ENCODE data around the gene FKBP10. TPM values are rescaled to one million over a fixed set of nuclear protein-coding genes. Genes with fewer than 3 reads are reported as not detected.

The FKBP10 gene
- total and polyA plus RNA-seq, 9 of the 15 experiments (the other 6 are each of a cell fraction or from before 2014, with no cell fraction given) = 0.03 to 3.0 (median 1.4) TPM; not detected in 1

GRCh38 chr17:41821776-41822175 is 9.0 kb downstream of the FKBP10 start (continued):
- TF ChIP-seq, protein P1, sequence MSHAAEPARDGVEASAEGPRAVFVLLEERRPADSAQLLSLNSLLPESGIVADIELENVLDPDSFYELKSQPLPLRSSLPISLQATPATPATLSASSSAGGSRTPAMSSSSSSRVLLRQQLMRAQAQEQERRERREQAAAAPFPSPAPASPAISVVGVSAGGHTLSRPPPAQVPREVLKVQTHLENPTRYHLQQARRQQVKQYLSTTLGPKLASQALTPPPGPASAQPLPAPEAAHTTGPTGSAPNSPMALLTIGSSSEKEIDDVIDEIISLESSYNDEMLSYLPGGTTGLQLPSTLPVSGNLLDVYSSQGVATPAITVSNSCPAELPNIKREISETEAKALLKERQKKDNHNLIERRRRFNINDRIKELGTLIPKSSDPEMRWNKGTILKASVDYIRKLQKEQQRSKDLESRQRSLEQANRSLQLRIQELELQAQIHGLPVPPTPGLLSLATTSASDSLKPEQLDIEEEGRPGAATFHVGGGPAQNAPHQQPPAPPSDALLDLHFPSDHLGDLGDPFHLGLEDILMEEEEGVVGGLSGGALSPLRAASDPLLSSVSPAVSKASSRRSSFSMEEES (CRISPR knock-in tag; IDR thresholded peaks at IDR 0.05) = no peak
- no peak for TF ChIP-seq CHAMP1 (IDR thresholded peaks at IDR 0.05)
- TF ChIP-seq TGIF2 (CRISPR knock-in tag; IDR thresholded peaks at IDR 0.05) = no peak
- no peak for TF ChIP-seq ZZZ3 (IDR thresholded peaks at IDR 0.05)
- no peak for TF ChIP-seq SRSF3 (IDR thresholded peaks at IDR 0.05; ENCODE audit: insufficient read depth, low read length)
- no peak for TF ChIP-seq ZNF165 (CRISPR knock-in tag; IDR thresholded peaks at IDR 0.05; ENCODE audit: borderline replicate concordance)
- no peak for TF ChIP-seq MNT (conservative IDR thresholded peaks at IDR 0.05)
- TF ChIP-seq FOXJ2 (tag; IDR thresholded peaks at IDR 0.05) = no peak

All from K562 (cell line).